HG02970 (cell line): Measurements from ENCODE around the gene LRCOL1.
"Not testable (repeated sequence)": the region's sequence is repeated elsewhere in the genome, so short reads cannot be mapped to it uniquely, and the experiment has no call there.

Experiments used
- ATAC-seq: cut with Tn5 transposase; IDR thresholded peaks from one replicate; pipeline ENCODE4 v1.9.1; 2021; ENCODE audit warnings: mild to moderate bottlenecking, moderate library complexity, moderate number of reproducible peaks; ENCODE audit not compliant: unreplicated experiment, low FRiP score

LRCOL1 gene

GRCh38 chr12:132603240-132604150 lies 6.9 kb downstream of the LRCOL1 start:
- no peak for ATAC-seq

- no peak for ATAC-seq
Measured at GRCh38 chr12:132602572-132603239, 7.7 kb downstream of the LRCOL1 start.

GRCh38 chr12:132601171-132601883 lies 9.1 kb downstream of the LRCOL1 start:
- no peak for ATAC-seq

GRCh38 chr12:132600048-132601032 lies 10.0 kb downstream of the LRCOL1 start:
- ATAC-seq = no peak

- ATAC-seq = not testable (repeated sequence)
Measured at GRCh38 chr12:132599502-132599901, 10.9 kb downstream of the LRCOL1 start.

- no peak for ATAC-seq
Measured at GRCh38 chr12:132597333-132598316, 12.8 kb downstream of the LRCOL1 start.

GRCh38 chr12:132596016-132596415 lies 14.4 kb downstream of the LRCOL1 start:
- no peak for ATAC-seq

- ATAC-seq = no peak
Measured at GRCh38 chr12:132595183-132595582, 15.2 kb downstream of the LRCOL1 start.

GRCh38 chr12:132593938-132594358 lies 16.4 kb downstream of the LRCOL1 start:
- ATAC-seq = no peak

GRCh38 chr12:132593521-132593920 lies 16.9 kb downstream of the LRCOL1 start:
- no peak for ATAC-seq

- ATAC-seq = no peak
Measured at GRCh38 chr12:132593071-132593470, 17.3 kb downstream of the LRCOL1 start.

GRCh38 chr12:132592282-132592970 lies 18.0 kb downstream of the LRCOL1 start:
- no peak for ATAC-seq

GRCh38 chr12:132591107-132591935 lies 19.1 kb downstream of the LRCOL1 start:
- ATAC-seq = no peak

GRCh38 chr12:132588821-132589669 lies 21.3 kb downstream of the LRCOL1 start:
- no peak for ATAC-seq

- no peak for ATAC-seq
Measured at GRCh38 chr12:132588319-132588718, 22.1 kb downstream of the LRCOL1 start.

GRCh38 chr12:132587781-132588180 lies 22.6 kb downstream of the LRCOL1 start:
- ATAC-seq = no peak
